D721Med (cell line): ENCODE measurements around the gene BLVRA.

Source experiments
- DNase-seq: peaks from one replicate; pipeline ENCODE4 v3.0.0; 2011; ENCODE audit warnings: low spot score; ENCODE audit not compliant: insufficient read length
- FAIRE-seq: peaks from 2 replicates; lab custom pipeline; 2011; peaks lifted over from hg19 to GRCh38; lab: Jason Lieb, UNC
- CTCF ChIP-seq: IDR thresholded peaks from 2 replicates; pipeline ENCODE4 v1.5.1; 2012; ENCODE audit warnings: mild to moderate bottlenecking, control low read depth; ENCODE audit not compliant: insufficient read depth; ENCODE audit errors: missing control alignments

The BLVRA gene

GRCh38 chr7:43764807-43765491, 6.5 kb downstream of the BLVRA start:
- DNase-seq (no peak), FAIRE-seq (no peak)
- TF ChIP-seq CTCF = no peak

GRCh38 chr7:43766564-43766963, 8.1 kb downstream of the BLVRA start:
- DNase-seq = no peak
- FAIRE-seq = no peak
- no peak for TF ChIP-seq CTCF

- FAIRE-seq (no peak), DNase-seq (no peak)
- TF ChIP-seq CTCF = no peak
Measured at GRCh38 chr7:43767311-43767710, 8.8 kb downstream of the BLVRA start.

- DNase-seq (no peak), FAIRE-seq (no peak)
- no peak for TF ChIP-seq CTCF
Measured at GRCh38 chr7:43768201-43768886, 9.9 kb downstream of the BLVRA start.

- DNase-seq (no peak), FAIRE-seq (no peak)
- no peak for TF ChIP-seq CTCF
Measured at GRCh38 chr7:43768887-43769272, 10.4 kb downstream of the BLVRA start.

- TF ChIP-seq CTCF = no peak
- FAIRE-seq = no peak
Measured at GRCh38 chr7:43769281-43769680, 10.8 kb downstream of the BLVRA start.

More at GRCh38 chr7:43769281-43769680, 10.8 kb downstream of the BLVRA start:
- DNase-seq = no peak
